HG02981 (cell line): ENCODE measurements around the gene ANKMY1.
A peak's percentile ranks its signal among the peaks of the same experiment; 100 is the strongest.
"Not testable (repeated sequence)": the region's sequence is repeated elsewhere in the genome, so short reads cannot be mapped to it uniquely, and the experiment has no call there.

Experiments used
- ATAC-seq: cut with Tn5 transposase; IDR thresholded peaks from one replicate; pipeline ENCODE4 v1.9.1; 2021; ENCODE audit warnings: mild to moderate bottlenecking, moderate library complexity; ENCODE audit not compliant: unreplicated experiment

The ANKMY1 gene

DNA sequence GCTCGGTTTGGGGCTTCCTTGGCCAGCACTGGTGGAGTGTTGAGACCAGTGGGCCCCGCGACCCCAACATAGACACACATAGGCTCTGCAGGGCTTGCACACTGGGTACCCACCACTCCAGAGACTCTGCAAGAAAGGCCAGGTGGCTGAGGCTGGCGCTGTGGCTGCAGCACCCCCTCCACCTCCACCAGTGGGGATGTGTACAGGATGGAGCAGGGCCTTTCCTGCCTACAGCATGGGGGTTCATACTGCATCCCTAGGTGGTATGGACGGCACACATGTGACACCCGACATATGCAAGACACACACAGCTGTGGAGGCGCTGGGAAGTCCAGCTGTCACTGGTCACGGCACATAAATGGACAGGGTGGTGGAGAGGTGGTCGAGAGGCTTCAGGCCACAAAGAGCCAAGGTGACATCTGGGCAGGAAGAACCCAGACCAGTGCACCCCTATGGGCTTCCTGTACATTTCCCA lies 11.8 kb upstream of the ANKMY1 start:
- no peak for ATAC-seq

- ATAC-seq = peak; percentile 25
Observed at GRCh38 chr2:240568678-240569522, 11.1 kb upstream of the ANKMY1 start.

DNA sequence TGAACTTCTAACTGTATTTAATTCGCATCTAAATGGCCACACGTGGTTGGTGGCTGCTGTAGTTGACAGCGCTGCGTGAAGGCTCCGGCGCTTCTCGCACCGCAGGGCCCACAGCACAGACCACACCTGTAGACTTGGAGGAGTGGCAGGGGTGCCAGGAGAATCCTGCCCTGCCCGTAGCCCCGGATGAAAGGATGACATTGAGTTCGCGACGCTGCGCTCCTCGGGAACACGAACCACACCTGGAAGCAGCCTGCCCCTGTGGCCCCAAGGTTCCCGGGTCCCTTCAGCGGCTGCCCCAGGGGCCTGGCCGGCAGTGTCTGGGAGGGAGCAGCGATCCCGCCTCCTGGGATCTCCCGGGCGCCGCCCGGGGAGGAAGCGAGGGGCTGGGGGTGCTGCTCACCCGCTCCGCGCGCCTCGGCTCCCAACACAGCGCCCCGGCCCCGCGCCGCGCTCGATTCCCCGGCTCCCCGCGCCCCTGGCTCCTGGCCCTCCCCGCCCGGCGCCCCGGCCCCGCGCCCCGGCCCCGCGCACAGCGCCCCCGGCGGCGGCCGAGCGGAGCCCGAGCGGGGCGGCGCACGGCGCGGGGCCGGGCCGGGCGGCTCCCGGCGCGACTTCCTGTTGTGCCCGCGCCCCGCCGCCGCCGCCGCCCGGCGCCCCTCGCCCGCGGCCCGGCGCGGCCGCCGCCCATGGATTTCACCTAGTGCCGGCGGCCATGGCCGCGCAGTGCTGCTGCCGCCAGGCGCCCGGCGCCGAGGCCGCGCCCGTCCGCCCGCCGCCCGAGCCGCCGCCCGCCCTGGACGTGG lies 10.3 kb upstream of the ANKMY1 start, which contains the start of gene RNPEPL1:
RNPEPL1 (plus strand) TSS at position 613 of the 806 bp plus-strand sequence; CDS start at position 716, 103 bp downstream.
- ATAC-seq = peak; percentile 31

GRCh38 chr2:240567137-240567871 lies 9.5 kb upstream of the ANKMY1 start:
- no peak for ATAC-seq

GRCh38 chr2:240566203-240567136 lies 8.7 kb upstream of the ANKMY1 start:
- peak; percentile 37 for ATAC-seq

- peak; percentile 28 for ATAC-seq
Observed at GRCh38 chr2:240565333-240566202, 7.8 kb upstream of the ANKMY1 start.

- no peak for ATAC-seq
Observed at GRCh38 chr2:240564561-240565332, 7.0 kb upstream of the ANKMY1 start.

GRCh38 chr2:240563951-240564560 lies 6.3 kb upstream of the ANKMY1 start:
- ATAC-seq = no peak

DNA sequence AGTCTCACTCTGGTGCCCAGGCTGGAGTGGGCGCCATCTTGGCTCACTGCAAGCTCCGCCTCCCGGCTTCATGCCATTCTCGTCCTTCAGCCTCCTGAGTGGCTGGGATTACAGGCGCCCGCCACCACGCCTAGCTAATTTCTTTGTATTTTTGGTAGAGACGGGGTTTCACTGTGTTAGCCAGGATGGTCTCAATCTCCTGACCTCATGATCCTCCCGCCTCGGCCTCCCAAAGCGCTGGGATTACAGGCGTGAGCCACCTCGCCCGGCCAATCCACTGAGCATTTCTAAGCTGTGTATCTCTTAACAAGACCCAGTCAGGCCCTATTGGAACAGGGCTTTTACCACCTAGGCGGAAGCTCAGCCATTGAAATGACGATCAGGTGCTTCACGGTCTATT lies 5.4 kb upstream of the ANKMY1 start:
- ATAC-seq = not testable (repeated sequence)

DNA sequence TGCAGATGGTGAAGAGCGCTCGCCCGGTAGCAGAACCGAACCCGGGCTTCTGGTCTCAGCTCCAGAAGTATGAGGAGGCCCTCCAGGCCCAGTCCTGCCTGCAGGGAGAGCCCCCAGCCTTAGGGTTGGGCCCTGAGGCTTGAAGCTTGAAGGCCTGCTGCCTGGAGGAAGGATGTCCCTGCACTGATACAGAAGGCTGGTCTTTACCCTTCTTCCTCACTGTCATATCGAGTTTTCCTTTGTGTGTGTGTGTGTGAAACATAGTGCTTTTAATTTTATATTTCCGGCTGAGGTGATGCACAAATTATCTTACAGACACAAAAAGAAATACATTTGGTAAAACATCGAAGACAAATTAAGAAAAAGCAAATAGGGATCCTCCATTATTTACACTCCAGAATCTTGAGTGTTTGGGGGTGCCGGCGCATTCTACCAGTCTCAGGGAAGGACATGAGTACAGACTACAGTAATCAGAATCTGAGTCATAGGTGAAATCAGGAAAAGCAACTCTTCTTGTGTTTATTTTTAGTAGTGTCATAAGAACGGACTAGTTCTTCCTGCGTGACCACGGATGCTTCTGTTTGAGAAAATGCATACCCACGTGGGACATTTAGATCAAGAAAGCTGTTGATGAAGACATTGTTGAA lies 3.7 kb upstream of the ANKMY1 start:
- ATAC-seq = no peak

- peak; percentile 53 for ATAC-seq
Observed at GRCh38 chr2:240560480-240561324, 2.9 kb upstream of the ANKMY1 start.

DNA sequence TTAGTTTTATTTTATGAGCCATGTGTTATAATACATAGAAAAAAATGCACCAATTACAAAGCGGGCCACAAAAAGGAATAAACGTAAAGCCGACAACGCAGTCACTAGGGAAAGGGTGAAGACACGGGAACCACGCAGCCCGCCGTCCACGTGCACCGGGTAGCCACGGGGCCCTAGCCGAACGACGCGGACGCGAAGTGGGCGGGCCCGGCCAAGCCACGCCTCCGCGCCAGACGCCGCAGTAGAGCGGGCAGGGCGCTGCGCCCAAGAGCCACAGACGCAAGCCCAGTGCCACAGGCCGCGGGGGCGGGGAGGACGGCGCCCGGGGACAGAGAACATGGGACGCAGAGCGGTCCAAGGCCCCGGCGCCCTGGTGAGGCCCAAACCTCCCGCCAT lies 2.3 kb upstream of the ANKMY1 start, which contains the start of gene DUSP28:
DUSP28 (plus strand) TSS at position 274 of the 396 bp plus-strand sequence. CDS start 328 bp downstream, outside the sequence.
- peak; percentile 58 for ATAC-seq

DNA sequence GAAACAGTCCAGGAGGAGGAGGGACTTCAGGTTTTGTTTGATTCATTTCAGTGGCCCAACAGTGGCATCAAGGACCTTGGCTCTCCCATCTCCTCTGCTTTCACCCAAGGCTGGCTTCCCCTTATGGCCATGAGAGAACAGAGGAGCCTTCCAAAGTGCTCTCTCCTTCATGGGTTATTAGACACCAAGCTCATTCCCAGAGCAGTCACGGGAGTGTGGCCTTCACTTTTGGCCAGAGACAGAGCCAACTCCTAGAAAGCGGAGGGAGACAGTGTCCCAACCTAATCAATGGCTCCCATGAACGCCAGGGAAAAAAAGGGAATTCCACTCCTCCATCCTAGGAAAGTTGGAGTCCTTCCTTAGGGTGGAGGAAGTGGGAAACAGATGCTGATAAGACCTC lies 1.5 kb upstream of the ANKMY1 start:
- ATAC-seq = no peak

GRCh38 chr2:240558236-240558761 lies 511 bp upstream of the ANKMY1 start:
- no peak for ATAC-seq

DNA sequence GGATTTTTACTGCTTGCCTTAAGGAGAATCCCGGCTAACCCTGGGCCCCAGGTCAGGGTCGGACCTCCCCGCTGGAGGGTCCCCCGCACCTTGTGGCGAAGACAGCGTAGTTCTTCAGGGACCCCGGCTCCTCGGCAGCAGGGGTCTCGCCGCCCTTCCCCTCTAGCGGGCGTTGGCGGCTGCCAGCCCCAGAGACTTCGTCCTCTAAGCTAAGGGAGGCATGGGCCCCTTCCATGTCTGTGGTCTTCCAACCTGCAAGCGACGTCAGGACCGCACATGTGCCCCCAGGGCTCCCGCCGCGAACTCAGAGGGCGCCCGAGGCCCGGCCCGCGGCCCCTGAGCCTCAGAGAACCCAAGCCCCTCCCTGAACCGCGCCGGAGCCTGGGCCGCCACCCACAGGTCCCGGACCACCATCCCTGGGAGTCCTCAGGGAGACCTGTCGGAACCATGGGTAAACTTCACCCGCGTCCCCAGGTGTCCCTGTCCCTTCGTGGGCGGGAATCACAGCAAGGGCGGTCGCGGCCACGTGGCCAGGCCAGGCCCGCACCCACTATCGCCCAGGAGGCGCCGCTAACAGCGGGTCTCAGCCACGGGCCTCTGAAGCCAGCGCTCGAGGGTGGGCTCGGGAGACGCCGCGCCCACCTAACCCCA lies 562 bp downstream of the ANKMY1 start:
- ATAC-seq = no peak
